PC-9 (cell line): ENCODE results near the gene MCTP2. TPM values are rescaled to one million over a fixed set of nuclear protein-coding genes. Genes with fewer than 3 reads are reported as not detected.

Experiments used
- BruUV-seq: library from RNA; stranded (reverse); fragments of 400-500 nt; replicated peaks from 2 replicates; lab custom pipeline; 2021; lab: Mats Ljungman, UMichigan
- CTCF ChIA-PET: fragments of 300-600 bp; sonication (Branson Sonifier 250); formaldehyde crosslinking; loops from one replicate; lab custom pipeline; 2022; ENCODE audit warnings: antibody characterized with exemption; lab: Charles Lee
- POLR2A ChIA-PET: fragments of 300-600 bp; sonication (Branson Sonifier 250); formaldehyde crosslinking; loops from one replicate; lab custom pipeline; 2022; ENCODE audit warnings: antibody characterized with exemption; ENCODE audit not compliant: unreplicated experiment; lab: Charles Lee
- DNase-seq, 2 experiments: peaks; one replicate each; pipeline versions ENCODE4 v3.0.0 to v3.0.0-alpha.2; 2015 to 2022; ENCODE audit warnings: mixed read lengths in 1 of 2
- H2AFZ ChIP-seq: fragments of 200-600 bp; sonication (generic); 2 replicates; pipeline ENCODE4 v1.8.1; 2017; ENCODE audit warnings: antibody characterized with exemption
- H3F3A ChIP-seq: fragments of 200-600 bp; sonication (generic); 2 replicates; pipeline ENCODE4 v1.8.1; 2017; ENCODE audit warnings: antibody characterized with exemption, mild to moderate bottlenecking, low read depth; ENCODE audit not compliant: insufficient read depth
- H3K27ac ChIP-seq: fragments of 200-600 bp; sonication (generic); 2 replicates; pipeline ENCODE4 v1.6.1; 2016; ENCODE audit warnings: mixed run types
- H3K27me3 ChIP-seq: fragments of 200-600 bp; sonication (generic); 2 replicates; pipeline ENCODE4 v1.6.1; 2016; ENCODE audit warnings: low read depth, mixed run types; ENCODE audit not compliant: insufficient read depth
- H3K36me3 ChIP-seq: fragments of 200-600 bp; sonication (generic); 2 replicates; pipeline ENCODE4 v1.6.1; 2016; ENCODE audit warnings: low read depth, mixed run types
- H3K4me1 ChIP-seq: fragments of 200-600 bp; sonication (generic); replicated peaks from 2 replicates; pipeline ENCODE4 v1.6.1; 2016; ENCODE audit warnings: mixed run types; ENCODE audit not compliant: insufficient read depth
- H3K4me2 ChIP-seq: fragments of 200-600 bp; sonication (generic); 2 replicates; pipeline ENCODE4 v1.6.1; 2017; ENCODE audit warnings: mixed run types
- H3K4me3 ChIP-seq: fragments of 200-600 bp; sonication (generic); 2 replicates; pipeline ENCODE4 v1.6.1; 2016; ENCODE audit warnings: mixed run types
- H3K79me2 ChIP-seq: fragments of 200-600 bp; sonication (generic); 2 replicates; pipeline ENCODE4 v1.6.1; 2017; ENCODE audit warnings: low read depth, mixed run types
- H3K9me2 ChIP-seq: fragments of 200-600 bp; sonication (generic); 2 replicates; pipeline ENCODE4 v1.8.1; 2017; ENCODE audit warnings: mild to moderate bottlenecking; ENCODE audit not compliant: insufficient read depth
- H3K9me3 ChIP-seq: fragments of 200-600 bp; sonication (generic); 2 replicates; pipeline ENCODE4 v1.8.1; 2016; ENCODE audit warnings: low read depth; ENCODE audit not compliant: insufficient read depth
- H4K20me1 ChIP-seq: fragments of 200-600 bp; sonication (generic); 2 replicates; pipeline ENCODE4 v1.8.1; 2017; ENCODE audit not compliant: insufficient read depth
- CTCF ChIP-seq: fragments of 200-600 bp; sonication (generic); conservative IDR thresholded peaks from 2 replicates; pipeline ENCODE4 v1.6.1; 2017; ENCODE audit warnings: mixed run types, antibody characterized with exemption, mild to moderate bottlenecking, moderate library complexity
- EZH2 ChIP-seq: fragments of 200-600 bp; sonication (generic); IDR thresholded peaks from 2 replicates; pipeline ENCODE4 v1.8.0; 2017; ENCODE audit warnings: antibody characterized with exemption, low read depth
- intact Hi-C: fragments of 100-400 bp; cut with micrococcal nuclease; formaldehyde crosslinking; loops from one replicate; pipeline ENCODE4 v1.10.0; 2022; ENCODE audit not compliant: unreplicated experiment
- total RNA-seq: library from RNA; stranded (reverse); gene quantifications from 2 replicates; pipeline ENCODE4 v1.2.3, GENCODE V29; 2021

The MCTP2 gene
- total RNA-seq, 1 experiment from 2014 or later = 5.7 TPM

GRCh38 chr15:94186770-94187331, 44.5 kb upstream of the MCTP2 start:
- H3K79me2 ChIP-seq = no peaks in the 10 kb centered on the region
- H3K4me2 ChIP-seq = no peak overlapping the region
- no peak overlapping the region for H2AFZ ChIP-seq
- H3K4me3 ChIP-seq = no peak overlapping the region
- H3K27ac ChIP-seq = no peak overlapping the region
- no peaks in the 10 kb centered on the region for H3K36me3 ChIP-seq
- POLR2A ChIA-PET = no interaction called here
- no peaks in the 10 kb centered on the region for H4K20me1 ChIP-seq
- no TSS peak for BruUV-seq
- no peak for TF ChIP-seq CTCF
- no peak for TF ChIP-seq EZH2
- H3K9me2 ChIP-seq = no peaks in the 10 kb centered on the region
- no peaks in the 10 kb centered on the region for H3F3A ChIP-seq
- H3K27me3 ChIP-seq = no peaks in the 10 kb centered on the region
- no peak for DNase-seq
- intact Hi-C loops = no loop called here
- H3K4me1 ChIP-seq = no peaks in the 10 kb centered on the region
- CTCF ChIA-PET = no interaction called here
- no peaks in the 10 kb centered on the region for H3K9me3 ChIP-seq

GRCh38 chr15:94193906-94194305, 37.5 kb upstream of the MCTP2 start:
- no peak overlapping the region for H3K27ac ChIP-seq
- no peaks in the 10 kb centered on the region; the same call in 1 of the 2 replicates for H4K20me1 ChIP-seq
- ChIA-PET CTCF (no interaction called here), POLR2A (no interaction called here)
- H3F3A ChIP-seq = no peaks in the 10 kb centered on the region
- DNase-seq = no peak
- H3K79me2 ChIP-seq = no peaks in the 10 kb centered on the region
- intact Hi-C loops = no loop called here
- H2AFZ ChIP-seq = no peak overlapping the region
- H3K9me3 ChIP-seq = no peaks in the 10 kb centered on the region
- BruUV-seq = no TSS peak
- H3K9me2 ChIP-seq = no peaks in the 10 kb centered on the region
- no peaks in the 10 kb centered on the region for H3K27me3 ChIP-seq
- no peak overlapping the region for H3K4me2 ChIP-seq
- no peaks in the 10 kb centered on the region for H3K36me3 ChIP-seq
- H3K4me1 ChIP-seq = no peaks in the 10 kb centered on the region
- H3K4me3 ChIP-seq = no peak overlapping the region
- TF ChIP-seq EZH2 = no peak

GRCh38 chr15:94196531-94196930, 34.8 kb upstream of the MCTP2 start:
- H3K36me3 ChIP-seq = no peaks in the 10 kb centered on the region
- TF ChIP-seq CTCF = no peak
- no peak for TF ChIP-seq EZH2

GRCh38 chr15:94198633-94199032, 32.7 kb upstream of the MCTP2 start:
- no peak overlapping the region for H3K27ac ChIP-seq
- TF ChIP-seq CTCF (no peak), EZH2 (no peak)
- no peaks in the 10 kb centered on the region for H3K4me1 ChIP-seq
- H3K9me2 ChIP-seq = no peaks in the 10 kb centered on the region
- H4K20me1 ChIP-seq = no peaks in the 10 kb centered on the region; the same call in 1 of the 2 replicates
- no peak for DNase-seq
- H3K36me3 ChIP-seq = no peaks in the 10 kb centered on the region
- H3K79me2 ChIP-seq = no peaks in the 10 kb centered on the region
- ChIA-PET CTCF (no interaction called here), POLR2A (no interaction called here)
- no peaks in the 10 kb centered on the region for H3F3A ChIP-seq
- BruUV-seq = no TSS peak
- H3K4me2 ChIP-seq = no peak overlapping the region
- no peak overlapping the region for H3K4me3 ChIP-seq
- H2AFZ ChIP-seq = no peak overlapping the region
- intact Hi-C loops = no loop called here
- 0 out of 2 replicates have a peak, but pooled peaks cover 3% of the 10 kb centered on the region for H3K9me3 ChIP-seq
- no peaks in the 10 kb centered on the region for H3K27me3 ChIP-seq

More at GRCh38 chr15:94196531-94196930, 34.8 kb upstream of the MCTP2 start:
- no peaks in the 10 kb centered on the region for H3K9me2 ChIP-seq
- no peak overlapping the region for H3K4me3 ChIP-seq
- no peaks in the 10 kb centered on the region; the same call in 1 of the 2 replicates for H4K20me1 ChIP-seq
- no peaks in the 10 kb centered on the region for H3K79me2 ChIP-seq
- H3F3A ChIP-seq = no peaks in the 10 kb centered on the region
- no TSS peak for BruUV-seq
- H3K27me3 ChIP-seq = no peaks in the 10 kb centered on the region
- H3K4me2 ChIP-seq = no peak overlapping the region
- ChIA-PET POLR2A (no interaction called here), CTCF (no interaction called here)
- H3K27ac ChIP-seq = no peak overlapping the region
- H3K4me1 ChIP-seq = no peaks in the 10 kb centered on the region
- intact Hi-C loops = no loop called here
- no peak for DNase-seq
- H2AFZ ChIP-seq = no peak overlapping the region
- no peaks in the 10 kb centered on the region for H3K9me3 ChIP-seq
